CD4-positive, alpha-beta T cell treated with Interleukin-21 for 1 hour (primary cell): ENCODE measurements around the gene C1QBP.
A peak's percentile ranks its signal among the peaks of the same experiment; 100 is the strongest.
"Not testable (repeated sequence)": the region's sequence is repeated elsewhere in the genome, so short reads cannot be mapped to it uniquely, and the experiment has no call there.

Experiments
- DNase-seq: peaks from one replicate; pipeline ENCODE4 v3.0.0-alpha.2; 2020

The C1QBP gene

GRCh38 chr17:5431234-5431633 lies 7.7 kb downstream of the C1QBP start:
- DNase-seq = not testable (repeated sequence)

- no peak for DNase-seq
Measured at GRCh38 chr17:5430413-5430999, 8.4 kb downstream of the C1QBP start.

- DNase-seq = no peak
Measured at GRCh38 chr17:5429191-5429887, 9.6 kb downstream of the C1QBP start.

GRCh38 chr17:5425826-5426225 lies 13.1 kb downstream of the C1QBP start:
- no peak for DNase-seq

- DNase-seq = no peak
Measured at GRCh38 chr17:5424909-5425308, 14.0 kb downstream of the C1QBP start.

GRCh38 chr17:5422505-5422904 lies 16.4 kb downstream of the C1QBP start:
- no peak for DNase-seq

- DNase-seq = peak; percentile 88
Measured at GRCh38 chr17:5419959-5420653, 18.8 kb downstream of the C1QBP start, which contains the start of gene RPAIN. RPAIN (plus strand) TSS chr17:5420182; CDS start chr17:5420211, 29 bp downstream.

- DNase-seq = peak; percentile 97
Measured at GRCh38 chr17:5419356-5419958, 19.5 kb downstream of the C1QBP start, which contains the start of gene NUP88. NUP88 (minus strand) TSS chr17:5419662; CDS start chr17:5419650, 12 bp downstream.

GRCh38 chr17:5418858-5419355 lies 20.0 kb downstream of the C1QBP start:
- DNase-seq = peak; percentile 85

- DNase-seq = no peak
Measured at GRCh38 chr17:5416901-5417300, 22.1 kb downstream of the C1QBP start.

- no peak for DNase-seq
Measured at GRCh38 chr17:5413682-5414081, 25.3 kb downstream of the C1QBP start.

- DNase-seq = no peak
Measured at GRCh38 chr17:5410594-5411272, 28.2 kb downstream of the C1QBP start.

- DNase-seq = no peak
Measured at GRCh38 chr17:5408186-5408585, 30.8 kb downstream of the C1QBP start.

- no peak for DNase-seq
Measured at GRCh38 chr17:5405400-5405799, 33.6 kb downstream of the C1QBP start.

- DNase-seq = no peak
Measured at GRCh38 chr17:5399767-5400166, 39.2 kb downstream of the C1QBP start.

GRCh38 chr17:5396612-5397011 lies 42.3 kb downstream of the C1QBP start:
- DNase-seq = no peak

GRCh38 chr17:5391678-5392077 lies 47.3 kb downstream of the C1QBP start:
- no peak for DNase-seq
